ENCODE measurements around the gene OTUD6A. TPM values are rescaled to one million over a fixed set of nuclear protein-coding genes. Genes with fewer than 3 reads are reported as not detected.

OTUD6A gene
- total and polyA plus RNA-seq, 2 donors (not counting 1 experiment from before 2014, with no cell fraction given), result not detected

DNA sequence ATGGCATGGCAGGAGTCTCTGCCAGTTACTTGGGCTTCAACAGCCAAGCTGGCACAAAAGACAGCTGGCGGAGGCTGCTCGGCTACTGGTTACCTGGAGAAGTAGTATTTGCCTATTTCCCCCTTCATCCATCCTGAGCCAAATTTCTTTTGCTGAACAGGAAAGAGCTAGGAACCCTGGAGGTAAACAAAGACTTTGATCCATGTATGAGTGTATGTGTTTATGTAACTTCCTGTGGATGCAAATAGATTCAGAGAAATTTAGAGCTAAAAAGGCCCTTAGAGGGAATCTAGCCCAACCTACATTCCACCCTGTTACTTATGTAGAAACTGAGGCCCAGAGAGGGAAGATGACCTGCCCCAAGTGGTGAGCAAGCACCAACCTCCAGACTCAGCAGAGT lies 23.7 kb upstream of the OTUD6A start:
- no peaks in the 10 kb centered on the region for H3K79me2 ChIP-seq (ENCODE audit: control insufficient read depth, insufficient read depth, low read length)
- no peak overlapping the region for H3K4me3 ChIP-seq (replicated peaks in 1 of 4; ENCODE audit: control extremely low read depth in 1 of 4, insufficient read depth in 1 of 4, low read depth in 3 of 4, low read length in 4 of 4)
- H3K4me1 ChIP-seq (ENCODE audit: control insufficient read depth, extremely low read depth, insufficient read depth, low read length), result no peaks in the 10 kb centered on the region
- no peak overlapping the region for H3K9ac ChIP-seq (ENCODE audit: insufficient read depth, low read length)
- TF ChIP-seq EZH2 (IDR thresholded peaks at IDR 0.05; ENCODE audit: low read length, missing control alignments), result no peak
- TF ChIP-seq, protein P1, sequence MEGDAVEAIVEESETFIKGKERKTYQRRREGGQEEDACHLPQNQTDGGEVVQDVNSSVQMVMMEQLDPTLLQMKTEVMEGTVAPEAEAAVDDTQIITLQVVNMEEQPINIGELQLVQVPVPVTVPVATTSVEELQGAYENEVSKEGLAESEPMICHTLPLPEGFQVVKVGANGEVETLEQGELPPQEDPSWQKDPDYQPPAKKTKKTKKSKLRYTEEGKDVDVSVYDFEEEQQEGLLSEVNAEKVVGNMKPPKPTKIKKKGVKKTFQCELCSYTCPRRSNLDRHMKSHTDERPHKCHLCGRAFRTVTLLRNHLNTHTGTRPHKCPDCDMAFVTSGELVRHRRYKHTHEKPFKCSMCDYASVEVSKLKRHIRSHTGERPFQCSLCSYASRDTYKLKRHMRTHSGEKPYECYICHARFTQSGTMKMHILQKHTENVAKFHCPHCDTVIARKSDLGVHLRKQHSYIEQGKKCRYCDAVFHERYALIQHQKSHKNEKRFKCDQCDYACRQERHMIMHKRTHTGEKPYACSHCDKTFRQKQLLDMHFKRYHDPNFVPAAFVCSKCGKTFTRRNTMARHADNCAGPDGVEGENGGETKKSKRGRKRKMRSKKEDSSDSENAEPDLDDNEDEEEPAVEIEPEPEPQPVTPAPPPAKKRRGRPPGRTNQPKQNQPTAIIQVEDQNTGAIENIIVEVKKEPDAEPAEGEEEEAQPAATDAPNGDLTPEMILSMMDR (conservative IDR thresholded peaks at IDR 0.05 in 1 of 2, IDR thresholded peaks at IDR 0.05 in 1 of 2; ENCODE audit: low read depth in 1 of 2, low read length in 2 of 2), result no peak
- H4K20me1 ChIP-seq (ENCODE audit: control insufficient read depth, extremely low read depth, insufficient read depth, low read length), result no peaks in the 10 kb centered on the region
- DNase-seq (ENCODE audit: low read depth in 2 of 2), result no peak
- H3K9me3 ChIP-seq (ENCODE audit: control insufficient read depth, insufficient read depth, low read depth, low read length), result no peaks in the 10 kb centered on the region
- H2AFZ ChIP-seq (ENCODE audit: low read length), result no peak overlapping the region
- H3K4me2 ChIP-seq (ENCODE audit: extremely low read depth, insufficient read depth, low read length), result no peak overlapping the region
- H3K27me3 ChIP-seq (ENCODE audit: control insufficient read depth, insufficient read depth, low read length), result no peaks in the 10 kb centered on the region
- H3K36me3 ChIP-seq (ENCODE audit: control insufficient read depth, insufficient read depth, low read length), result no peaks in the 10 kb centered on the region
- H3K27ac ChIP-seq (ENCODE audit: insufficient read depth, low read length), result no peak overlapping the region

DNA sequence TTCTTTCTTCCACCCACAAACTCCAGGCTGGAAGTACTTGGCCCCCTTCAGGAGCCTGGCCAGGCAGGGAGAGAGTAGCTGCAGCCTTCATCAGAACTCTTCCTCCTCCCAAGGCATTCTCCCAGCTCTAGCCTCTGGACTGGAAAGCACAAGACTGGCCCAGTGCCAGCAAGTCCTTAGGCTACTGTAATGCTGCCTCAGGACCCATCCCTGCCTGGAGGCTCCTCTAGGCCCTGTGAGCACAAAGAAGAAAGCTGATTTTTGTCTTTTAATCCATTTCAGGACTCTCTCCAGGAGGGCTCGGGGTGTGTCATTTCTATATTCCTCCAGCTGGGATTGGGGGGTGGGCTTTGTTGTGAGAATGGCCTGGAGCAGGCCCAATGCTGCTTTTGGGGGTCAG lies 23.3 kb upstream of the OTUD6A start:
- Histone ChIP-seq H3K4me2 (ENCODE audit: extremely low read depth, insufficient read depth, low read length) (no peak overlapping the region), H3K9ac (ENCODE audit: insufficient read depth, low read length) (no peak overlapping the region), H3K79me2 (ENCODE audit: control insufficient read depth, insufficient read depth, low read length) (no peaks in the 10 kb centered on the region), H4K20me1 (ENCODE audit: control insufficient read depth, extremely low read depth, insufficient read depth, low read length) (no peaks in the 10 kb centered on the region), H3K27ac (ENCODE audit: insufficient read depth, low read length) (no peak overlapping the region), H3K36me3 (ENCODE audit: control insufficient read depth, insufficient read depth, low read length) (no peaks in the 10 kb centered on the region), H3K4me3 (replicated peaks in 1 of 4; ENCODE audit: control extremely low read depth in 1 of 4, insufficient read depth in 1 of 4, low read depth in 3 of 4, low read length in 4 of 4) (no peak overlapping the region), H3K4me1 (ENCODE audit: control insufficient read depth, extremely low read depth, insufficient read depth, low read length) (no peaks in the 10 kb centered on the region), H2AFZ (ENCODE audit: low read length) (no peak overlapping the region), H3K9me3 (ENCODE audit: control insufficient read depth, insufficient read depth, low read depth, low read length) (no peaks in the 10 kb centered on the region), H3K27me3 (ENCODE audit: control insufficient read depth, insufficient read depth, low read length) (no peaks in the 10 kb centered on the region)
- no peak for DNase-seq (ENCODE audit: low read depth in 2 of 2)
- no peak for TF ChIP-seq EZH2 (IDR thresholded peaks at IDR 0.05; ENCODE audit: low read length, missing control alignments)
- TF ChIP-seq, protein P1 (conservative IDR thresholded peaks at IDR 0.05 in 1 of 2, IDR thresholded peaks at IDR 0.05 in 1 of 2; ENCODE audit: low read depth in 1 of 2, low read length in 2 of 2), result no peak

DNA sequence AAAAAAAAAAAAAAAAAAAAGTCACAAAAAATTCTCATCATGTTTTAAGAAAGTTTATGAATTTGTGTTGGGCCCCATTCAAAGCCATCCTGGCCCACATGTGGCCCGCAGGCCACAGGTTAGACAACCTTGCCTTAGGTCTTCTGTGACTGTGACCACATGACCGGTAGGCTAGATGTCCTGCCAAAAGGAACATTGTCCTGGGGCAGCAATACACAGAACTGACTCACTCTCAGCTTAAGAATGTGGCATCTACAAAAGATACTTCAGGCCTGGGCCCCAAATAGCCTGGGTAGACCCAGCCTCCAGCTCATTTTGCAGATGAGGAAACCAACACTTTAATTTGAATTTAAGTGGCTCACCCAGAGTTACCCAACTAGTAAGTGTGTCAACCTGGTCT lies 22.5 kb upstream of the OTUD6A start:
- no peak overlapping the region for H3K9ac ChIP-seq (ENCODE audit: insufficient read depth, low read length)
- no peak overlapping the region for H2AFZ ChIP-seq (ENCODE audit: low read length)
- H3K79me2 ChIP-seq (ENCODE audit: control insufficient read depth, insufficient read depth, low read length), result no peaks in the 10 kb centered on the region
- no peaks in the 10 kb centered on the region for H3K4me1 ChIP-seq (ENCODE audit: control insufficient read depth, extremely low read depth, insufficient read depth, low read length)
- H3K9me3 ChIP-seq (ENCODE audit: control insufficient read depth, insufficient read depth, low read depth, low read length), result no peaks in the 10 kb centered on the region
- H4K20me1 ChIP-seq (ENCODE audit: control insufficient read depth, extremely low read depth, insufficient read depth, low read length), result no peaks in the 10 kb centered on the region
- H3K4me2 ChIP-seq (ENCODE audit: extremely low read depth, insufficient read depth, low read length), result no peak overlapping the region
- no peak for DNase-seq (ENCODE audit: low read depth in 2 of 2)
- no peak overlapping the region for H3K4me3 ChIP-seq (replicated peaks in 1 of 4; ENCODE audit: control extremely low read depth in 1 of 4, insufficient read depth in 1 of 4, low read depth in 3 of 4, low read length in 4 of 4)
- H3K27ac ChIP-seq (ENCODE audit: insufficient read depth, low read length), result no peak overlapping the region
- no peaks in the 10 kb centered on the region for H3K36me3 ChIP-seq (ENCODE audit: control insufficient read depth, insufficient read depth, low read length)
- no peak for TF ChIP-seq EZH2 (IDR thresholded peaks at IDR 0.05; ENCODE audit: low read length, missing control alignments)
- TF ChIP-seq, protein P1 (conservative IDR thresholded peaks at IDR 0.05 in 1 of 2, IDR thresholded peaks at IDR 0.05 in 1 of 2; ENCODE audit: low read depth in 1 of 2, low read length in 2 of 2), result no peak
- no peaks in the 10 kb centered on the region for H3K27me3 ChIP-seq (ENCODE audit: control insufficient read depth, insufficient read depth, low read length)

Measured in fibroblast of lung (primary cell).